ENCODE results near the gene NKX3-2. TPM values are rescaled to one million over a fixed set of nuclear protein-coding genes. Genes with fewer than 3 reads are reported as not detected.

The NKX3-2 gene
- total RNA-seq, 1 experiment from 2014 or later = 1.4 TPM

- TF ChIP-seq SRF (IDR thresholded peaks at IDR 0.05; ENCODE audit: low read depth) (no peak), RAD21 (IDR thresholded peaks at IDR 0.05; ENCODE audit: low read depth) (no peak), POLR2A (IDR thresholded peaks at IDR 0.05; ENCODE audit: borderline replicate concordance, extremely low read depth, insufficient read depth, insufficient read length) (no peak)
Observed at GRCh38 chr4:13534344-13535063, 9.8 kb downstream of the NKX3-2 start (continued).

GRCh38 chr4:13533670-13534343 lies 10.5 kb downstream of the NKX3-2 start:
- CTCF ChIA-PET = no interaction called here
- no peaks in the 10 kb centered on the region for H3K36me3 ChIP-seq (ENCODE audit: control insufficient read depth in 1 of 2, insufficient read depth in 2 of 2, low read length in 2 of 2)
- TF ChIP-seq SP1 (IDR thresholded peaks at IDR 0.05; ENCODE audit: low read depth) = no peak
- TF ChIP-seq CTCF (IDR thresholded peaks at IDR 0.05 in 2 of 3, conservative IDR thresholded peaks at IDR 0.05 in 1 of 3; ENCODE audit: borderline replicate concordance in 1 of 3, insufficient read depth in 1 of 3, low read depth in 2 of 3, low read length in 2 of 3) = no peak
- no peak for TF ChIP-seq RAD21 (IDR thresholded peaks at IDR 0.05; ENCODE audit: low read depth)
- TF ChIP-seq ZNF274 (IDR thresholded peaks at IDR 0.05; ENCODE audit: low read depth, low read length) = no peak
- no peak for TF ChIP-seq REST (IDR thresholded peaks at IDR 0.05; ENCODE audit: low read depth)
- no peak for TF ChIP-seq FOSL1 (IDR thresholded peaks at IDR 0.05; ENCODE audit: low read depth)
- no peak for TF ChIP-seq SIN3A (IDR thresholded peaks at IDR 0.05; ENCODE audit: low read depth)
- TF ChIP-seq EZH2phosphoT487 (IDR thresholded peaks at IDR 0.05; ENCODE audit: borderline replicate concordance) = no peak
- TF ChIP-seq TCF7L2 (IDR thresholded peaks at IDR 0.05; ENCODE audit: borderline replicate concordance, extremely low read depth, insufficient read depth, insufficient read length) = no peak
- no peak for TF ChIP-seq EGR1 (IDR thresholded peaks at IDR 0.05; ENCODE audit: low read depth)
- TF ChIP-seq CBX3 (IDR thresholded peaks at IDR 0.05; ENCODE audit: low read depth) = no peak
- TF ChIP-seq ATF3 (IDR thresholded peaks at IDR 0.05) = no peak
- no peak for TF ChIP-seq ELF1 (IDR thresholded peaks at IDR 0.05; ENCODE audit: borderline replicate concordance, low read depth)
- no peak for TF ChIP-seq YY1 (IDR thresholded peaks at IDR 0.05; ENCODE audit: extremely low read depth, insufficient replicate concordance, low read depth, low read length)
- no peak for TF ChIP-seq ZFX (IDR thresholded peaks at IDR 0.05)
- TF ChIP-seq MAX (IDR thresholded peaks at IDR 0.05) = no peak

More at GRCh38 chr4:13533670-13534343, 10.5 kb downstream of the NKX3-2 start:
- no peak overlapping the region for H3K9ac ChIP-seq (ENCODE audit: low read length)
- no peak for ATAC-seq
- no peak overlapping the region for H3K27ac ChIP-seq (ENCODE audit: low read depth, low read length)
- no peak for DNase-seq (ENCODE audit: low read depth, low spot score)
- H4K20me1 ChIP-seq (ENCODE audit: insufficient read depth) = no peaks in the 10 kb centered on the region
- no peak overlapping the region for H3K4me3 ChIP-seq (replicated peaks in 1 of 2; ENCODE audit: low read depth in 1 of 2, low read length in 2 of 2)
- H3K4me2 ChIP-seq (ENCODE audit: low read length) = no peak overlapping the region
- intact Hi-C loops (cut with micrococcal nuclease) = no loop called here
- no peaks in the 10 kb centered on the region for H3K9me3 ChIP-seq (ENCODE audit: control insufficient read depth in 1 of 2, insufficient read depth in 1 of 2, low read depth in 1 of 2, low read length in 2 of 2)
- RAD21 ChIA-PET (ENCODE audit: low non-redundant PET in 1 of 2, low total read pairs in 2 of 2, uncharacterized antibody in 2 of 2, unreplicated experiment in 2 of 2) = no interaction called here
- POLR2A ChIA-PET = no interaction called here
- no TSS peak for BruUV-seq (replicated peaks)
- no peak overlapping the region for H2AFZ ChIP-seq (ENCODE audit: low read depth, low read length, poor library complexity, severe bottlenecking)
- H3K79me2 ChIP-seq (ENCODE audit: insufficient read depth, low read length) = no peaks in the 10 kb centered on the region
- H3K4me1 ChIP-seq (ENCODE audit: control insufficient read depth in 1 of 2, insufficient read depth in 2 of 2, low read length in 2 of 2) = no peaks in the 10 kb centered on the region
- no peaks in the 10 kb centered on the region for H3K27me3 ChIP-seq (ENCODE audit: insufficient read depth, low read length)
- no peaks in the 10 kb centered on the region for H3K9me2 ChIP-seq (ENCODE audit: insufficient read depth)
